ENCODE measurements around the gene TCTN1.
"Not testable (repeated sequence)": the region's sequence is repeated elsewhere in the genome, so short reads cannot be mapped to it uniquely, and the experiment has no call there.

Gene TCTN1

GRCh38 chr12:110585231-110585799 is 28.6 kb upstream of the TCTN1 start:
- DNase-seq (ENCODE audit: low spot score) = peak; percentile 74

- not testable (repeated sequence) for DNase-seq (ENCODE audit: low spot score)
These were observed 26.8 kb upstream of the TCTN1 start for GRCh38 chr12:110587102-110587501.

- no peak for DNase-seq (ENCODE audit: low spot score)
These were observed 23.9 kb upstream of the TCTN1 start for GRCh38 chr12:110590059-110590458.

GRCh38 chr12:110590806-110591326 is 23.1 kb upstream of the TCTN1 start:
- DNase-seq (ENCODE audit: low spot score) = no peak

- no peak for DNase-seq (ENCODE audit: low spot score)
These were observed 22.4 kb upstream of the TCTN1 start for GRCh38 chr12:110591451-110592051.

- no peak for DNase-seq (ENCODE audit: low spot score)
These were observed 21.9 kb upstream of the TCTN1 start for GRCh38 chr12:110592078-110592477.

- DNase-seq (ENCODE audit: low spot score) = not testable (repeated sequence)
These were observed 21.0 kb upstream of the TCTN1 start for GRCh38 chr12:110592919-110593318.

GRCh38 chr12:110597885-110598284 is 16.0 kb upstream of the TCTN1 start:
- DNase-seq (ENCODE audit: low spot score) = no peak

GRCh38 chr12:110599334-110599733 is 14.6 kb upstream of the TCTN1 start:
- DNase-seq (ENCODE audit: low spot score) = no peak

- DNase-seq (ENCODE audit: low spot score) = peak; percentile 48
These were observed 13.7 kb upstream of the TCTN1 start for GRCh38 chr12:110600254-110600653.

- peak; percentile 60 for DNase-seq (ENCODE audit: low spot score)
These were observed 11.7 kb upstream of the TCTN1 start for GRCh38 chr12:110602085-110602814.

- DNase-seq (ENCODE audit: low spot score) = no peak
These were observed 7.7 kb upstream of the TCTN1 start for GRCh38 chr12:110606253-110606611.

- no peak for DNase-seq (ENCODE audit: low spot score)
These were observed 708 bp upstream of the TCTN1 start for GRCh38 chr12:110613071-110613770.

- DNase-seq (ENCODE audit: low spot score) = no peak
These were observed 1.2 kb downstream of the TCTN1 start for GRCh38 chr12:110615171-110615570.

- no peak for DNase-seq (ENCODE audit: low spot score)
These were observed 2.7 kb downstream of the TCTN1 start for GRCh38 chr12:110616471-110617115.

- DNase-seq (ENCODE audit: low spot score) = no peak
These were observed 5.6 kb downstream of the TCTN1 start for GRCh38 chr12:110619534-110619953.

- DNase-seq (ENCODE audit: low spot score) = no peak
These were observed 8.7 kb downstream of the TCTN1 start for GRCh38 chr12:110622582-110622981.

- DNase-seq (ENCODE audit: low spot score) = no peak
These were observed 13.7 kb downstream of the TCTN1 start for GRCh38 chr12:110627500-110628195.

- no peak for DNase-seq (ENCODE audit: low spot score)
These were observed 21.1 kb downstream of the TCTN1 start for GRCh38 chr12:110635055-110635454.

GRCh38 chr12:110636516-110636915 is 22.6 kb downstream of the TCTN1 start:
- no peak for DNase-seq (ENCODE audit: low spot score)

- DNase-seq (ENCODE audit: low spot score) = no peak
These were observed 24.0 kb downstream of the TCTN1 start for GRCh38 chr12:110637869-110638441.
